ENCODE measurements around the gene INSYN2B. TPM values are rescaled to one million over a fixed set of nuclear protein-coding genes. Genes with fewer than 3 reads are reported as not detected.

Gene INSYN2B
- total and polyA plus RNA-seq, 2 experiments from 2014 or later: not detected

GRCh38 chr5:169871826-169872490 lies 108.3 kb downstream of the INSYN2B start (continued):
- TF ChIP-seq, protein P1, sequence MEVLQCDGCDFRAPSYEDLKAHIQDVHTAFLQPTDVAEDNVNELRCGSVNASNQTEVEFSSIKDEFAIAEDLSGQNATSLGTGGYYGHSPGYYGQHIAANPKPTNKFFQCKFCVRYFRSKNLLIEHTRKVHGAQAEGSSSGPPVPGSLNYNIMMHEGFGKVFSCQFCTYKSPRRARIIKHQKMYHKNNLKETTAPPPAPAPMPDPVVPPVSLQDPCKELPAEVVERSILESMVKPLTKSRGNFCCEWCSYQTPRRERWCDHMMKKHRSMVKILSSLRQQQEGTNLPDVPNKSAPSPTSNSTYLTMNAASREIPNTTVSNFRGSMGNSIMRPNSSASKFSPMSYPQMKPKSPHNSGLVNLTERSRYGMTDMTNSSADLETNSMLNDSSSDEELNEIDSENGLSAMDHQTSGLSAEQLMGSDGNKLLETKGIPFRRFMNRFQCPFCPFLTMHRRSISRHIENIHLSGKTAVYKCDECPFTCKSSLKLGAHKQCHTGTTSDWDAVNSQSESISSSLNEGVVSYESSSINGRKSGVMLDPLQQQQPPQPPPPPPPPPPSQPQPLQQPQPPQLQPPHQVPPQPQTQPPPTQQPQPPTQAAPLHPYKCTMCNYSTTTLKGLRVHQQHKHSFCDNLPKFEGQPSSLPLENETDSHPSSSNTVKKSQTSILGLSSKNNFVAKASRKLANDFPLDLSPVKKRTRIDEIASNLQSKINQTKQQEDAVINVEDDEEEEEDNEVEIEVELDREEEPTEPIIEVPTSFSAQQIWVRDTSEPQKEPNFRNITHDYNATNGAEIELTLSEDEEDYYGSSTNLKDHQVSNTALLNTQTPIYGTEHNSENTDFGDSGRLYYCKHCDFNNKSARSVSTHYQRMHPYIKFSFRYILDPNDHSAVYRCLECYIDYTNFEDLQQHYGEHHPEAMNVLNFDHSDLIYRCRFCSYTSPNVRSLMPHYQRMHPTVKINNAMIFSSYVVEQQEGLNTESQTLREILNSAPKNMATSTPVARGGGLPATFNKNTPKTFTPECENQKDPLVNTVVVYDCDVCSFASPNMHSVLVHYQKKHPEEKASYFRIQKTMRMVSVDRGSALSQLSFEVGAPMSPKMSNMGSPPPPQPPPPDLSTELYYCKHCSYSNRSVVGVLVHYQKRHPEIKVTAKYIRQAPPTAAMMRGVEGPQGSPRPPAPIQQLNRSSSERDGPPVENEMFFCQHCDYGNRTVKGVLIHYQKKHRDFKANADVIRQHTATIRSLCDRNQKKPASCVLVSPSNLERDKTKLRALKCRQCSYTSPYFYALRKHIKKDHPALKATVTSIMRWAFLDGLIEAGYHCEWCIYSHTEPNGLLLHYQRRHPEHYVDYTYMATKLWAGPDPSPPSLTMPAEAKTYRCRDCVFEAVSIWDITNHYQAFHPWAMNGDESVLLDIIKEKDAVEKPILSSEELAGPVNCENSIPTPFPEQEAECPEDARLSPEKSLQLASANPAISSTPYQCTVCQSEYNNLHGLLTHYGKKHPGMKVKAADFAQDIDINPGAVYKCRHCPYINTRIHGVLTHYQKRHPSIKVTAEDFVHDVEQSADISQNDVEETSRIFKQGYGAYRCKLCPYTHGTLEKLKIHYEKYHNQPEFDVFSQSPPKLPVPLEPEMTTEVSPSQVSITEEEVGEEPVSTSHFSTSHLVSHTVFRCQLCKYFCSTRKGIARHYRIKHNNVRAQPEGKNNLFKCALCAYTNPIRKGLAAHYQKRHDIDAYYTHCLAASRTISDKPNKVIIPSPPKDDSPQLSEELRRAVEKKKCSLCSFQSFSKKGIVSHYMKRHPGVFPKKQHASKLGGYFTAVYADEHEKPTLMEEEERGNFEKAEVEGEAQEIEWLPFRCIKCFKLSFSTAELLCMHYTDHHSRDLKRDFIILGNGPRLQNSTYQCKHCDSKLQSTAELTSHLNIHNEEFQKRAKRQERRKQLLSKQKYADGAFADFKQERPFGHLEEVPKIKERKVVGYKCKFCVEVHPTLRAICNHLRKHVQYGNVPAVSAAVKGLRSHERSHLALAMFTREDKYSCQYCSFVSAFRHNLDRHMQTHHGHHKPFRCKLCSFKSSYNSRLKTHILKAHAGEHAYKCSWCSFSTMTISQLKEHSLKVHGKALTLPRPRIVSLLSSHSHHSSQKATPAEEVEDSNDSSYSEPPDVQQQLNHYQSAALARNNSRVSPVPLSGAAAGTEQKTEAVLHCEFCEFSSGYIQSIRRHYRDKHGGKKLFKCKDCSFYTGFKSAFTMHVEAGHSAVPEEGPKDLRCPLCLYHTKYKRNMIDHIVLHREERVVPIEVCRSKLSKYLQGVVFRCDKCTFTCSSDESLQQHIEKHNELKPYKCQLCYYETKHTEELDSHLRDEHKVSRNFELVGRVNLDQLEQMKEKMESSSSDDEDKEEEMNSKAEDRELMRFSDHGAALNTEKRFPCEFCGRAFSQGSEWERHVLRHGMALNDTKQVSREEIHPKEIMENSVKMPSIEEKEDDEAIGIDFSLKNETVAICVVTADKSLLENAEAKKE (CRISPR knock-in tag; IDR thresholded peaks at IDR 0.05): no peak
- TF ChIP-seq STAT1 (IDR thresholded peaks at IDR 0.05; ENCODE audit: unreplicated experiment): no peak
- no peak for TF ChIP-seq NANOG (IDR thresholded peaks at IDR 0.05; ENCODE audit: borderline replicate concordance)

- no peaks in the 10 kb centered on the region for H3K9me2 ChIP-seq (ENCODE audit: insufficient read depth)
- no peaks in the 10 kb centered on the region for H3F3A ChIP-seq (replicated peaks; ENCODE audit: low read depth)
- no peaks in the 10 kb centered on the region for H3K27me3 ChIP-seq (ENCODE audit: insufficient read depth)
- H3K4me1 Mint-ChIP-seq: peaks cover 7% of the 10 kb centered on the region
- H3K9me3 Mint-ChIP-seq: no peaks in the 10 kb centered on the region
- no peak overlapping the region for H3K27ac ChIP-seq (ENCODE audit: low read depth)
- no peak overlapping the region for H3K4me2 ChIP-seq
- H3K4me3 Mint-ChIP-seq: no peak overlapping the region
- no peaks in the 10 kb centered on the region for H3K36me3 Mint-ChIP-seq (ENCODE audit: low read depth)
- H4K20me1 ChIP-seq (replicated peaks; ENCODE audit: insufficient read depth): no peaks in the 10 kb centered on the region
- no peak overlapping the region for H2AFZ ChIP-seq
- H3K36me3 ChIP-seq (ENCODE audit: insufficient read depth): no peaks in the 10 kb centered on the region
- H3K27ac Mint-ChIP-seq: no peak overlapping the region
- DNase-seq (ENCODE audit: low spot score): no peak
- peaks cover 4% of the 10 kb centered on the region for H3K27me3 Mint-ChIP-seq (ENCODE audit: insufficient read depth, low read depth, poor library complexity)
- ATAC-seq: no peak
- H3K4me3 ChIP-seq: no peak overlapping the region
- no peaks in the 10 kb centered on the region for H3K4me1 ChIP-seq (ENCODE audit: insufficient read depth)
- no peaks in the 10 kb centered on the region for H3K79me2 ChIP-seq (replicated peaks; ENCODE audit: insufficient read depth)
- no peak for TF ChIP-seq ETS1 (IDR thresholded peaks at IDR 0.05)
- TF ChIP-seq, protein P2, sequence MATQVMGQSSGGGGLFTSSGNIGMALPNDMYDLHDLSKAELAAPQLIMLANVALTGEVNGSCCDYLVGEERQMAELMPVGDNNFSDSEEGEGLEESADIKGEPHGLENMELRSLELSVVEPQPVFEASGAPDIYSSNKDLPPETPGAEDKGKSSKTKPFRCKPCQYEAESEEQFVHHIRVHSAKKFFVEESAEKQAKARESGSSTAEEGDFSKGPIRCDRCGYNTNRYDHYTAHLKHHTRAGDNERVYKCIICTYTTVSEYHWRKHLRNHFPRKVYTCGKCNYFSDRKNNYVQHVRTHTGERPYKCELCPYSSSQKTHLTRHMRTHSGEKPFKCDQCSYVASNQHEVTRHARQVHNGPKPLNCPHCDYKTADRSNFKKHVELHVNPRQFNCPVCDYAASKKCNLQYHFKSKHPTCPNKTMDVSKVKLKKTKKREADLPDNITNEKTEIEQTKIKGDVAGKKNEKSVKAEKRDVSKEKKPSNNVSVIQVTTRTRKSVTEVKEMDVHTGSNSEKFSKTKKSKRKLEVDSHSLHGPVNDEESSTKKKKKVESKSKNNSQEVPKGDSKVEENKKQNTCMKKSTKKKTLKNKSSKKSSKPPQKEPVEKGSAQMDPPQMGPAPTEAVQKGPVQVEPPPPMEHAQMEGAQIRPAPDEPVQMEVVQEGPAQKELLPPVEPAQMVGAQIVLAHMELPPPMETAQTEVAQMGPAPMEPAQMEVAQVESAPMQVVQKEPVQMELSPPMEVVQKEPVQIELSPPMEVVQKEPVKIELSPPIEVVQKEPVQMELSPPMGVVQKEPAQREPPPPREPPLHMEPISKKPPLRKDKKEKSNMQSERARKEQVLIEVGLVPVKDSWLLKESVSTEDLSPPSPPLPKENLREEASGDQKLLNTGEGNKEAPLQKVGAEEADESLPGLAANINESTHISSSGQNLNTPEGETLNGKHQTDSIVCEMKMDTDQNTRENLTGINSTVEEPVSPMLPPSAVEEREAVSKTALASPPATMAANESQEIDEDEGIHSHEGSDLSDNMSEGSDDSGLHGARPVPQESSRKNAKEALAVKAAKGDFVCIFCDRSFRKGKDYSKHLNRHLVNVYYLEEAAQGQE (IDR thresholded peaks at IDR 0.05; ENCODE audit: unreplicated experiment): no peak
- TF ChIP-seq JUNB (IDR thresholded peaks at IDR 0.05; ENCODE audit: unreplicated experiment): no peak
- TF ChIP-seq, protein P3, sequence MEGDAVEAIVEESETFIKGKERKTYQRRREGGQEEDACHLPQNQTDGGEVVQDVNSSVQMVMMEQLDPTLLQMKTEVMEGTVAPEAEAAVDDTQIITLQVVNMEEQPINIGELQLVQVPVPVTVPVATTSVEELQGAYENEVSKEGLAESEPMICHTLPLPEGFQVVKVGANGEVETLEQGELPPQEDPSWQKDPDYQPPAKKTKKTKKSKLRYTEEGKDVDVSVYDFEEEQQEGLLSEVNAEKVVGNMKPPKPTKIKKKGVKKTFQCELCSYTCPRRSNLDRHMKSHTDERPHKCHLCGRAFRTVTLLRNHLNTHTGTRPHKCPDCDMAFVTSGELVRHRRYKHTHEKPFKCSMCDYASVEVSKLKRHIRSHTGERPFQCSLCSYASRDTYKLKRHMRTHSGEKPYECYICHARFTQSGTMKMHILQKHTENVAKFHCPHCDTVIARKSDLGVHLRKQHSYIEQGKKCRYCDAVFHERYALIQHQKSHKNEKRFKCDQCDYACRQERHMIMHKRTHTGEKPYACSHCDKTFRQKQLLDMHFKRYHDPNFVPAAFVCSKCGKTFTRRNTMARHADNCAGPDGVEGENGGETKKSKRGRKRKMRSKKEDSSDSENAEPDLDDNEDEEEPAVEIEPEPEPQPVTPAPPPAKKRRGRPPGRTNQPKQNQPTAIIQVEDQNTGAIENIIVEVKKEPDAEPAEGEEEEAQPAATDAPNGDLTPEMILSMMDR (conservative IDR thresholded peaks at IDR 0.05; ENCODE audit: low read depth in 2 of 2): no peak
Measured at GRCh38 chr5:169870211-169870610, 110.1 kb downstream of the INSYN2B start.
